ENCODE measurements around the gene RPL10A.

Gene RPL10A

DNA sequence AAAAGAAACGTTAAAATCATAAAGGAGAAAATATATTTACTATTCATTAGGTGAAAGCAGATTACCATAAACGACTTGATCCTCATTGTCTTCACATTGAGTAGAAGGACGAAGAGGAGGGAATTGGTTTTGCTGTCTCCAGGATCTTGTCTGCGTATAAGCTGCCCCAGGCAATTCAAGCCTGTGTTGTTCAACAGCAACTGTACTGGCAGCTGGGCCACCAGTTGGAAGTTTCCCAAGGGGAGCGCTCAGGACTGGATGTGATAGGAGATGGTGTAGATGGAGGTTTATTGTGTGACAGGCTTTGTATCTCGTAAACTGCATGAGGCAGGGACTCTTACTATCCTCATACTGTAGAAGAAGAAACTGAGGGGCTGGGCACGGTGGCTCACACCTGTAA lies 20.0 kb upstream of the RPL10A start:
- DNase-seq (ENCODE audit: low read depth in 2 of 2): no peak

DNA sequence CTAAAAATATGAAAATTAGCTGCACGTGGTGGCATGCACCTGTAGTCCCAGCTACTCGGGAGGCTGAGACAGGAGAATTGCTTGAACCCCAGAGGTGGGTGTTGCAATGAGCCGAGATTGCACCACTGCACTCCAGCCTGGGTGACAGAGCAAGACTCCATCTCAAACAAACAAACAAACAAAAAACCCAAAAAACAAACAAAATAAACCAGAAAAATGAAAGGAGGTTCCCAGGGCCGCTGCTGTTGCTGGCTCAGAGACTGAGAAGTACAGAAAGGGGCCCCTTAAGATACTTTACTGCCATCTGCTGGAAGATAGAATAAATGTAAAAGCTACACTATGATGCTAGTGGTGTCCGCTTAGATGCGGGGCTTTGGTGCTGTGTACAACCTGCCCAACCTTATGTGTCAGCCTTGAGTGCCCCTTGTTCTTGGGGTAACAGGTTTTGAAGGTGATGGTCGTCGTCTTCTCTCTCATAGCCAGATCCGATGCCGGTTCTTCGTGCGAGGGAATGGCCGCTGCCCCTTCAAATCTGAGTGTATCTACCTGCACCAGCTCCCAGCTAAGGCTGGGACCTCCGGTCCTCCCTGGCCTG lies 18.8 kb upstream of the RPL10A start:
- DNase-seq (ENCODE audit: low read depth in 2 of 2): no peak

DNA sequence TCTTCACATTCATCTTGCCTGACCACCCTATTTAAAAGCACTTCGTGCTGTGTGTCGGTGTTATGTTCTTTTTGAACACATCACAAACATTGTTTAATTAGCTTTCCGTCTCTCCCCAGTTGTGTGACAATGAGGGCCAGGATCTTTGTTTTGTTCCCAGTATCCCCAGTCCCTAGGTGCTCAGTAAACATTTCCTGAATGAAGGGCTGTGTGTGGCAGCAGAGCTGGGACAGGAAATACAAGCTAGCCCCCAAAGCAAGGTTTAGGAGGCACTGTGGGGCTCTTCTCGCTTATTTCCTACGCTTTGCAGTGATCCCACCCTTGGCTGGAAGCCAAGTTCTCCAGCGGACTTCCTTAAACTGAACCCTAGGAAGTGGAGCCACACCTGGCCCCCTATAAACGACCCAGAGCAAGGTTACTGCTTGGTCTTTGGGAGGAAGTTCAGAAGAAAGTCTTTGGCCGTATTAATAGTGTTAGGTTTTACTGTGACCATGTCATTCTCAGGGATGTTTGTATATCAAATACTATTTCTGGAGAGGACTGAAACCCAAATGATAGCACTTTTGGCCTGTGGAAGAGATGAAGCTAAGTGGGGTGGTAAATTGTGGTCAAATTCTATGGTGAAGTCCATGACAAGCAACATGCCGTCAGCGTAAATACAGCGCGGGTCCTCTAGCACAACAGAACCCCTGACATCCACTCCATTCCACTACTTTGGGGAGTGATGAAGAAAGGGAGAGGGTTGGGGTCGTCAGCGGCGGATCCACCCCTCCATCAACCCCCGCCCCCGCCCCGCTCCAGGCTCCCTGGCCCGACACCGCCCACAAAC lies 16.6 kb upstream of the RPL10A start:
- no peak for DNase-seq (ENCODE audit: low read depth in 2 of 2)

DNA sequence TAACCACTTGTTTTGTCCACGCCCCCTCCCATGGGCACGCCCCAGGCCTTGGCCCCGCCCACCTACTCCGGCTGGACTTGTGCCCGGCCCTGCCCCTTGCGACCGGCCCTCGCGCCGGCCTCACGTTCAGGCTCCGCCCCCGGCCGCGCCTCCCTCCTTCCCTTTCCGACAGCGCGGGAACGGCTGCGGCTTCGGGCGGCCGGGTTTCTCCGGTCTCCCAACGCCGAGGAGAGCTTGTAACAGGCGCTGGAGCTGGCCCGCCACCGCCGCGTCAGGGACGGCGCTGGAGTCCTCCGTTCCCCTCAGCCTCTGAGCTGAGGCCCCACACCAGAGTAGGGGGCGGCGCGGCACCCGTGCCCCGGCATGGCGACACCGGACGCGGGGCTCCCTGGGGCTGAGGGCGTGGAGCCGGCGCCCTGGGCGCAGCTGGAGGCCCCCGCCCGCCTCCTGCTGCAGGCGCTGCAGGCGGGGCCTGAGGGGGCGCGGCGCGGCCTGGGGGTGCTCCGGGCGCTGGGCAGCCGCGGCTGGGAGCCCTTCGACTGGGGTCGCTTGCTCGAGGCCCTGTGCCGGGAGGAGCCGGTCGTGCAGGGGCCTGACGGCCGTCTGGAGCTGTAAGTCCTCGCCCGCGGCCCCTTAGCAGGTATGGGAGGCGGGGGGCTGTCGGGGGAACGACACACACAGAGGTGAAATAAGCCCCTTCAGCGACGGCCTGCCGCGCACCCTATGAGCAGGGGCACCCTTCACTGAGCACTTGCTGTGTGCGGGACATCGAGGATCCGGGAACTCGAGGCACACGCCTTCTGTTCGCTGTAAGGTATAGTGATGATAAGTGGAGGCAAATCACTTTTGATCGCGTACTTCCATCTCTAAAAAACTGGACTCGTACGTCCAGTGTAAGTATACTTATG lies 15.8 kb upstream of the RPL10A start, which contains the start of gene FANCE:
Gene FANCE, plus strand, starts transcription at position 156 of the 908 bp plus-strand sequence. Its CDS starts 208 bp downstream, at position 364.
- peak; percentile 90 to 93 for DNase-seq (ENCODE audit: low read depth in 2 of 2)

DNA sequence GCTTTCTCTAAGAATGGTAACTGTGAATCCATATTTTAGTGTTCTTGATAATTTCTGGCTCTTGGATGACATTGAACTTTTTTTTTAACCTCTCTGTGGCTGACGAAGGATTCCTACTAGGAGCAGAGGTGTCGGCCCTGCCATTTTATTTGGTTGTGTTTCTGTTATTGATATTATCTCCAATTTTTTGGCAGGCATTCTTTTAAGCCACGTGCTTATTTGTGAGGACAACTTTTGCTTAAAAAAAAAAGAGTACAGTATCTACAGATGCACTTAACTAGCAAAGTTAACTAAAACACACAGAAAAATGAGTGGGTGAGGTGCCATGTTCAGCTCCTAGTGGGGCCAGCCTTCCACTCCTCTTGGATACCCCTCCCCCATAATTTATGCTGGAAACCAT lies 15.0 kb upstream of the RPL10A start:
- no peak for DNase-seq (ENCODE audit: low read depth in 2 of 2)

DNA sequence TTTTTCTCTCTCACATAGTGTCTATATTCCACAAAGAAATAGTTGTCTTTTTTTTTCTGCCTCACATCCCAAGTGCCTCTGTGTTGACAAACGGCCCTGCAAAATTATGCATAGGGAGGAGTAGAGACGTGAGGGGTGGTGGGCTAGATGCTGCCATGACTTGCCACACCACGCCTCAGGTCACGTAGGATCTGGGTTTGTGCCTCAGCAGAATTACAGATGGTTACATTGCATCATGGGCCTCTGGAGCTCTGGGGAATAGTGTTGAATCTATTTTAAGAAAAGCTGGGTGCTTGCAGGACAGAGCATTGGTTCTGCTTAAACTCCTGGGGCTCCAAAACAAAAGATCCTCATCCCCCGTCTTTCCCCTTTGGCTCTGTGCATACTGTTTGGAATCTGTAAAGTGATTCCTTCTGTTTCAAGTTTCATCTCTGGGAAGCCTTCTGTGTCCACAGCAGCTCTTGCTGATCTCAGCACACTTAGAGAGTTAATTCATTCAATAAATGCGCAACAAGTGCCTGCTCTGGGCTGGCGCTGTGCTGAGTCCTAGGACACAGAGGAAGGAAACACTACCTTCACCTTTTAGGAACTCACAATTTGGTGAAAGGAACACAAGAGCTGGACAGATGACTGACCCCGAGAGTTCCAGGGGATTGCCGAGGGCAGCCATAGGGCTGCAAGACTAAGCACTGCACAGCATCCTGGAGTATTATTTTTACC lies 13.7 kb upstream of the RPL10A start:
- DNase-seq (ENCODE audit: low read depth in 2 of 2): no peak

DNA sequence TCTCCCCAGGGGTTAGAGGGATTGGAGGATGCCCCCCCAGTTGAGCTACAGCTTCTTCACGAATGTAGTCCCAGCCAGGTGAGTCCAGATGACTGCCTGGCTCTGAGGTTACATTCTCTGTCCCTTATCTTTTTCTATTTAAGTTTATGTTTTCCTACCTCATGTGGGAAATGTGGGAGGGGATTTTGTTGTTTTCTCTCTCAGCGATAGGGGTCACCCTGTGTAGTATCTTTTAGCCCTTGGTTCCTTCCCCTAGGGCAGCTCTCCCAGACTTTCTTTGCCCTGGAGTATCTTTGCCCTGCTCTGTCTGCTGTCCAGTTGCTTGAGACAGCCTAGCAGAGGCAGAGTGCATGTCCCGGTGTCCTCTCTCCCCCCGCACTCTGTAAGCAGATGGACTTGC lies 10.3 kb upstream of the RPL10A start:
- no peak for DNase-seq (ENCODE audit: low read depth in 2 of 2)

DNA sequence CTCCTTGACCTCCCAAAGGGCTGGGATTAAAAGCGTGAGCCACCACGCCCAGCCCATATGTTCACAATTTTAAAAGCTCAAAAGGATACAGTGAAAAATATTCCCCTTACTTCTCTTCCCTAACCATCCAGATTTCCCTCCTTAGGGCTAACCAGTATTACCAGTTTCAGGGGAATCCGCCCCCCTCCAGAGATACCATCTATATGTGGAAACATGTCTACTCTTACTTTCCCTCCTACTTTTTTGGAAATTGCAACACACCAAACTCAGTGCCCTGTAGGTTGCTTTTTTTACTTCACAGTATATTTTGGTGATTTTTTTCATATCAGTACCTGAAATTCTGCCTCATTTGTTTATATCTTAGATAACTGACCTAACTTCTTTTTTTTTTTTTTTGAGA lies 6.9 kb upstream of the RPL10A start:
- no peak for DNase-seq (ENCODE audit: low read depth in 2 of 2)

DNA sequence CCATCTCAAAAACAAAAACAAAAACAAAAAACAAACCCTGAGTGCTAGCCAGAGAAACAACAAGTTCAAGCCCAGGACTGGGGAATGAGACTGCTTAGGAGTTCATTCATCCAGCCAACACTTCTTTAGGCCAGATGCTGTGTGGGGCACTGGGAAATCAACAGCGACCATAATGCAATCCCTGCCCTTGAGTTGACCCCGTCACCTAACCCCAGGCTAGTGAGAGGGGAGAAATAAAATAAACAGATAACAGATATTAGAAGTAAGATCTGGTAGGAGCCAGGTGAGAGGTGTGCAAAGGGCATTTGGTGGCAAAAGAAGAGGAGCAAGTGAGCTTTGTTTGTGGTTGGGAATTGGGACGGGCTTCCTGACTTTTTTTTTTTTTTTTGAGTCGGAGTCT lies 4.9 kb upstream of the RPL10A start:
- no peak for DNase-seq (ENCODE audit: low read depth in 2 of 2)

DNA sequence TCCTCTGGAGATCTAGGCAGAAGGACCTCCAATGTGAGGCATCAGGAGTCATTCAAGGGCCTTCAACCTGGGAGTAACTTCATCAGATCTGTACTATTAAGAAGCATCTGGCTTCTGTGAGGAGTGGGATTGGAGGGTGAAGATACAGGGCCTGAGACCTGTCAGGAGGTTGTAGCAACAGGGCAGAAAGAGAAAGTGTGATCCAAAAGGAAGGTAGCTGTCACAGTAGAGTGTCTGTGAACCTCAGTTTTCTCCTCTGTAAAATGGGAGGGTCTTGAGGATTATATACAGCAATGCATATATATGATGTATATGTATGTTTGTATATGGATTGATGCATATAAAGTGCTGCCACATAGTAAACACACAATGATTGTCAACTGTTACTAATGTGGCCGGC lies 2.6 kb upstream of the RPL10A start:
- DNase-seq (ENCODE audit: low read depth in 2 of 2): no peak

DNA sequence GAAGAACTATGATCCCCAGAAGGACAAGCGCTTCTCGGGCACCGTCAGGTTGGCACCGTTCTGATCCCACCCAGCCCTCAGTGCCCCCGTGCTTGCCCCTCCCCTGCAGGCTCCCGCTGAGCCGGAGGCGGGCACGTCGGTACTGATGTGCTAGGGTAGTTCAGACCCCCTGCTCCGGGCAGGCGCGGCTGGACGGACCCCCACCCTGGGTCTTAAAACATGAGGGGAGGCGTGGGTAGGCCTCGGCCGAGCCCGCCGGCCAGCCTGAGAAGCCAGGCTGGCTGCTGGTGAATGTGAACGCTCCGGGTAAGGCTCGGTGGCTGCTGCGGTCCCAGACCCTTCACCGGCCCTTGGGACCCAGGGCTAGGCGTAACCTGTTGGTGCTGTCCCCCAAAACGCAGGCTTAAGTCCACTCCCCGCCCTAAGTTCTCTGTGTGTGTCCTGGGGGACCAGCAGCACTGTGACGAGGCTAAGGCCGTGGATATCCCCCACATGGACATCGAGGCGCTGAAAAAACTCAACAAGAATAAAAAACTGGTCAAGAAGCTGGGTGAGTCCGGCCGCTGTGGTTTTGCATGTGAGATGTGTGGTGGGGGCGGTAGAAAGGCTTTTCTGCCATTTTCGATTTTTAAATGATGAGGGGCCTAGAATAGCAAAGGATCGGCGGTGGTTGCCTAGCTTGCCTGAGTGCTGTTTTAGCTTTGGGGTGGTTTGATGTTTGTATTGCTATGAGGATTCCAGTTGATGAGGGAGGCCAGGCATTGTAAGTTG lies 964 bp downstream of the RPL10A start:
- no peak for DNase-seq (ENCODE audit: low read depth in 2 of 2)

DNA sequence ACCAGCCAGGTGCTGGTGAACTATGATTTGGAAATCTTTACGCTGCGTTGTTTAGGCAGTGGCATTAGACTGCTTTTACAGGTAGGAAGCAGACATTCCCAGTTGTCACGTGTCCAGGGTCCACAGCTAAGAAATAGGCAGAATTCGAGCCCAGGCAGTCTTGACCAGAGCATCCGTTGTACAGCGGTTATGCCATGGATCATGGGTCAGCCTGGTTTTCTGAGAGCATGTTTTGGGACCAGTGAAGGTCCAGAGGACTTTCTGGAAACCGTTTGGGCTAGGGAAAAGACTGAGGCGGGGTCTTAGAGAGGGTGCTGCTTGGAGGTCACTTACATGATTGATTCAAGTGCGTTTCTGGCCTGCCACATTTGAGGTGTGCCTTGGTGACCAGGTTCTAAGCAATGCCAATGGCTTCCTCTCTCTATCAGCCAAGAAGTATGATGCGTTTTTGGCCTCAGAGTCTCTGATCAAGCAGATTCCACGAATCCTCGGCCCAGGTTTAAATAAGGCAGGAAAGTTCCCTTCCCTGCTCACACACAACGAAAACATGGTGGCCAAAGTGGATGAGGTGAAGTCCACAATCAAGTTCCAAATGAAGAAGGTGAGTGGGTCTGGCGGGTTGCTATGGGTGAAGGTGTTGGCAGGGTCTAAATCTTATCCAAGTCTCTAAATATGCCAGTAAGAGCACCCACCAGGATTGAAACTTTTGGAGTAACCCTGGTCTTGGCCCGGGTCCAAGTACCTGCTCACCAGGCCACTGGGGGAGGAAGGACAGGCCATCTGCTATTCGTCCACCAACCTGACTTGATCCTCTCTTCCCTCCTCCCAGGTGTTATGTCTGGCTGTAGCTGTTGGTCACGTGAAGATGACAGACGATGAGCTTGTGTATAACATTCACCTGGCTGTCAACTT lies 1.8 kb downstream of the RPL10A start:
- DNase-seq (ENCODE audit: low read depth in 2 of 2): no peak

DNA sequence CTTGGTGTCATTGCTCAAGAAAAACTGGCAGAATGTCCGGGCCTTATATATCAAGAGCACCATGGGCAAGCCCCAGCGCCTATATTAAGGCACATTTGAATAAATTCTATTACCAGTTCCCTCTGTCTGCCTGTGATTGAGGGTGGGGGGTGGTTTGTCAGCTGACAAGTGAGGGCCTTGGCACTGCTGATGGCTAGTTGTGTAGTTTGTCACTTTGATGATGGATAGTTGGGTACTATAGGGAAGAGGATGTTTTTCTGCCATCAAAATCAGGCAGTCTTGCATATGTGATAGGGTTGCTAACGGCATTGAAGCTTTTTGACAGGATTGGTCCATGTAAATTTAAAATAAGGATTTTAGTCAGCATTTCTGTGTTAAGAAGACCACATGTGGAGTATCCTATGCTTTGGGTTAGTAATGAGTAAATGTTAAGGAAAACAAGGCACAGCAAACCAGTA lies 2.5 kb downstream of the RPL10A start:
- no peak for DNase-seq (ENCODE audit: low read depth in 2 of 2)

DNA sequence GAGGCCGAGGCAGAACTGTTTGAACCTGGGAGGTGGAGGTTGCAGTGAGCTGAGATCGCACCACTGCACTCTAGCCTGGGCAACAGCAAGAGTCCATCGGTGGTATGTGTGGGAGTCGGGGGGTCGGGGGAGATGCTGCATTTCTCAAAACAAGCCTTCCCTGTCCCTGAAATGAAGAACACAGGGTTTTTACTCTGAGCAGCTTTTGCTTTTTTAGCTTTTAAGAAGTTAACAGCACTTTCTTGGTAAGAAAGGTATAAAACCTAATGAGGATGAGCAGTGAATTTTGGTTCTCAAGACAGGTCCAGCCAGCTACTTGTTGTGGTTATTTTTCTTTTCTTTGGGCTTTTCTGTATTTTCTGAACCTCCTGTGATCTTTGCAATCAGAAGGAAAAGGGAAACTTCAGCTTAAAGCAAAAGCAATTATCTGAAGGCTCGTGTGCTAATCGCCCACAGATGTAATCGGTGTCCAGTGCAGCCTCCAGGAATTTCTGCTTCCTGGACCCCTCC lies 3.7 kb downstream of the RPL10A start:
- DNase-seq (ENCODE audit: low read depth in 2 of 2): no peak

DNA sequence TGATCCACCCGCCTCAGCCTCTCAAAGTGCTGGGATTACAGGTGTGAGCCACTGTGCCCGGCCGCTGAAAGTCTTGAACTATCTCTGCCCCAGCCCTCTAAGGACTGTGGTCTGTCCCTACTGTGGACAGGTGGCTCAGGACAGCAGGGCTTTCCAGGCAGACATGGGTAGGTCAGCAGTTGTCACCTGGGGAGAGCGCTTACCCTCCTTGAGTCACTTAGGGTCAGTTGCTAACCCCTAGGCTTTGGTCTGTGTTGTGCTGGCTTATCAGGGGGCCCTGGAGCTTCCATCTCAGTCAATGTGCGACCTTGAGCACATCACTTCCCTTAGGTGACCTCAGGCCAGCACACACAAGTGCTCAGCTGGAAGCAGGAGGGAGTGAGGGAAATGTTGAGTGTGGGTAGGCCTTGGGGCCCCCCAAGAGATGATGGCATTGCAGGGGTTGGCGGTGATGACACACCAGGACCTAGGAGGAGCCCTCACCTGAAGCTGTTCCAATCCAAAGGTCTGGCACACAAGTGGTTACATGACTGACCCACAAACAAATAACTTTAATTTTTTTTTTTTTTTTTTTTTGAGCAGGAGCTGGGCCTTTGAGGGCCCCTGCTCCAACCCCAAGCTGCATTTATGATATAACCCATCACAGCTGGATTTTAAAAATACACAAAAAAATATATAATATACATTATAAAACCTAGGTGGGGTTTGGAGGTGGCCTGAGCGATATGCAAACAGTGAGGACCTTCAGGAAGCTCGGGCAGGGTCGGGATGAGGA lies 5.1 kb downstream of the RPL10A start:
- DNase-seq (ENCODE audit: low read depth in 2 of 2): no peak

DNA sequence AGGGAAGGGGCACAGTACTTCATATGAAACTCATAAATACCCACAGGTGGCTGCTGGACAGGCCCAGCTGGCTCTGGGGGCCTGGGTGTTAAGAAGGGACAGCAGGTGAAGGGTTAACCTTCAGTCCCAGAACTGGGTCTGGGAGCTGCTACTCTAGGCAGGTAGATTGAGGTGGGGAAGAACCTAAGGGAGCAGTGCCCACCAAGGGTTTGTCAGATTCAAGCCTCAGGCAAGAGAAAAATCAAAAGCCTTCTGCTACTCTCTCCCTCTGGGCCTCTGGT lies 5.6 kb downstream of the RPL10A start:
- DNase-seq (ENCODE audit: low read depth in 2 of 2): no peak

DNA sequence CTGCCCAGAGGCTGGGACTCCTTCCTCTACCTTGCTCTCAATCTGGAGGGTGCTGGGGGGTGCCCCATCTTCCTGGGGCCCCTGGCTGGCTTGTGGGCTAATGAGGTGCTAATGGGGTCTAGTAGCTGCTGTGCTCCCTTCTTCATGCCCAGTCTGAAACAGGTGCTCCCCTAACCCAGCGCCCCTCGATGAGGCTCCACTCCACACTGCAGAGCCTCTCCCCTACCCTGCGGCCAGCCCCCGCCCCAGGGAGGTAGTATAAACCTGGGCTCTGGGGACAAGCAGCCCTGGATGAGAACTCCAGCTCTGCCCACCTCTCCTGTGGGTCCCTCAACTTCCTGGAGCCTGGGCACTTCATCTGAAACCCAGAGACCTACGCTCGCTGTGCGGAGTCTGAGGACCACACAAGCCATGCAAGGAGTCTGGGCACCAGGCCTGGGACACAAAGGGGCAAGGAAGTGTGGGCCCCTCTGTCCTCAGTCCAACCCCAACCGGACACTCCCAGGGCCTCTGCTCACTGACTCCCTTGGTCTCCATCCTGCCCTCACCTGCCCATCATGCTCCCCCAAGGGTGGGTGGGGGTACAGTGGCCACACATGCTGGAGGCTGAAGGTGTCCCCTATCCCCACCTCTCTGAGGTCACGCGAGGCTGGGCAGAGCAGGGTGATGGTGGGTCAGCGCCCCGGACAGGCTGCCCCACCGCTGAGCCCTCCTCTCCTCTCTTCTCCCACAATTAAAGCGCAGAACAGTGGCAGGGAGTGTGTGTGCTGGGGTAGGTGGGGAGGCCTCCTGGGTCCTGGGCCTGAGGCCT lies 6.1 kb downstream of the RPL10A start:
- DNase-seq (ENCODE audit: low read depth in 2 of 2): no peak

DNA sequence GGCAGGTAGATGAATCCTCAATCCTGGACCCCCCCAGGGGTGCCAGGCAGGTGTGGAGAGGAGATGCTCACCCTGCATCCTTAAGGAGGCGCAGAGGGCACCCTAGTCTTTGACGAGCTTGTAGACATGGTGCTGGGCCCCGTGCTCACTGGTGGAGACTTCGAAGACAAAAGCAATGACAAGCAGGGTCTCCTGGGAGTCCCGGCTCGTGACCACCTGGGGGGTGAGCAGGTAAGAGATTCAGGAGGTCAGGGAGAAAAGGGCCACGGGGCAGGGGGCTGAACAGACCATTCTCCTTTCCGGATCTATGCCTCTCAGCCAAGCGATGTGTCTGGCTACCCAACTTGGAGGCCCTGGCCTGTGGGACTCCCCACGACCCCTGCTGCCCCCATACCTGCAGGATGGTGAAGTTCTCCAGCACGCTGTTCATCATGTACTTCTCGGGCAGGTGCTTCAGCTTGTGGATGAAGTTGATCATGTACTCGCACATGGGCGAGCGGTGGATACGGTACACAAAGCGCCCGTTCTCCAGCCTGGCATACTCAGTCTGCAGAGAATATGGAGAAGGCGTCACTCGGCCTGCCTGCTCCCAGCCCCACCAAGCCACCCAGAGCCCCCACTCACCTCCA lies 6.9 kb downstream of the RPL10A start:
- no peak for DNase-seq (ENCODE audit: low read depth in 2 of 2)

Measured in stimulated activated CD8-positive, alpha-beta memory T cell treated with anti-CD3 and anti-CD28 coated beads, Interleukin-15, amount 100 ng/mL, for 48 hours (primary cell).